ENCODE measurements around the gene CLASP1. TPM values are rescaled to one million over a fixed set of nuclear protein-coding genes. Genes with fewer than 3 reads are reported as not detected.

CLASP1 gene
- total and polyA plus RNA-seq, 2 donors (not counting 3 experiments of a cell fraction or from before 2014, with no cell fraction given), result 10.0 to 57.9 TPM

DNA sequence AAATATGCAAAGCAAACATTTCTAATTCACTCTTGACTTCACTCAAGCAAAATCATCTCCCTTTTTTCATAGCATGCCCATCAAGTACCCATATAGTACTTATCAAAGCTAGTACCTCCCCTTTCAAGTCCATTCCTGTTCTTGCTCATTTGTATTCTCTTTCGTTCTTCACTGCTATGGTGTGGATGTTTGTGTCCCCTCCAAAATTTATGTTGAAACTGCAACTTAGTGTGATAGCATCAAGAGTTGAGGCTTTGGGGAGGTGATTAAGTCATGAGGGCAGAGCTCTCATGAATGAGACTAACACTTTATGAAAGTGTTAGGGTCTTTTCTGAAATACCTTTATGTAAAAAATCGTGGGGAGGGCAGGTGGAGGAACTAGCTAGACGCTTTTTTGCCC is 65.7 kb downstream of the CLASP1 start:
- BruUV-seq (replicated peaks), result no TSS peak
- Histone ChIP-seq H3K36me3 (ENCODE audit: control insufficient read depth in 2 of 2, extremely low read depth in 1 of 2, insufficient read depth in 2 of 2, low read length in 2 of 2) (no peaks in the 10 kb centered on the region), H3K27ac (ENCODE audit: insufficient read depth, low read depth, low read length) (no peak overlapping the region), H3K79me2 (ENCODE audit: control insufficient read depth, insufficient read depth, low read length) (peaks cover 11% of the 10 kb centered on the region), H2AFZ (ENCODE audit: low read depth, low read length) (no peak overlapping the region), H3K4me2 (ENCODE audit: insufficient read depth, low read length) (no peak overlapping the region), H3K9me1 (replicated peaks; ENCODE audit: control insufficient read depth, extremely low read depth, insufficient read depth, low read length) (no peaks in the 10 kb centered on the region), H3K27me3 (ENCODE audit: control insufficient read depth in 2 of 2, insufficient read depth in 2 of 2, low read length in 2 of 2) (no peaks in the 10 kb centered on the region), H3K9me3 (replicated peaks; ENCODE audit: control insufficient read depth, insufficient read depth, low read length) (no peaks in the 10 kb centered on the region), H3K9ac (replicated peaks; ENCODE audit: extremely low read depth, insufficient read depth, low read length) (no peak overlapping the region), H4K20me1 (replicated peaks; ENCODE audit: control insufficient read depth, extremely low read depth, insufficient read depth, low read length) (peaks cover 5% of the 10 kb centered on the region), H3K4me1 (ENCODE audit: control insufficient read depth, extremely low read depth, insufficient read depth, low read length) (no peaks in the 10 kb centered on the region), H3K4me3 (replicated peaks in 1 of 3; ENCODE audit: insufficient read depth in 1 of 3, low read depth in 1 of 3, low read length in 3 of 3) (no peak overlapping the region)
- DNase-seq (ENCODE audit: low read depth, low spot score) (no peak), FAIRE-seq (no peak)
- ChIA-PET CTCF (interaction anchor here (1.0 kb wide), 1 partner anchor 13 kb away, joined by 3 read pairs; no protein-coding TSS in a partner anchor), POLR2A (no interaction called here)
- dilution Hi-C loops (cut with MboI; ENCODE audit: extremely low pct_ligation_motif_present, low sequenced_read_pairs), result no loop called here
- TF ChIP-seq EZH2 (IDR thresholded peaks at IDR 0.05; ENCODE audit: borderline replicate concordance, low read depth, low read length, severe bottlenecking) (no peak), GATA2 (IDR thresholded peaks at IDR 0.05; ENCODE audit: insufficient read depth, insufficient read length, low read depth, low read length) (no peak), POLR2AphosphoS5 (IDR thresholded peaks at IDR 0.05; ENCODE audit: insufficient read depth, low read depth, low read length) (no peak), POLR2A (IDR thresholded peaks at IDR 0.05; ENCODE audit: low read depth, low read length) (no peak), JUN (IDR thresholded peaks at IDR 0.05; ENCODE audit: borderline replicate concordance, insufficient read depth, insufficient read length, low read depth) (no peak), FOS (IDR thresholded peaks at IDR 0.05; ENCODE audit: borderline replicate concordance, insufficient read depth, low read length) (no peak), MYC (IDR thresholded peaks at IDR 0.05; ENCODE audit: low read depth, low read length) (no peak)
- TF ChIP-seq, protein P1, sequence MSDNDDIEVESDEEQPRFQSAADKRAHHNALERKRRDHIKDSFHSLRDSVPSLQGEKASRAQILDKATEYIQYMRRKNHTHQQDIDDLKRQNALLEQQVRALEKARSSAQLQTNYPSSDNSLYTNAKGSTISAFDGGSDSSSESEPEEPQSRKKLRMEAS (IDR thresholded peaks at IDR 0.05; ENCODE audit: insufficient read depth, insufficient read length), result no peak
- TF ChIP-seq, protein P2, sequence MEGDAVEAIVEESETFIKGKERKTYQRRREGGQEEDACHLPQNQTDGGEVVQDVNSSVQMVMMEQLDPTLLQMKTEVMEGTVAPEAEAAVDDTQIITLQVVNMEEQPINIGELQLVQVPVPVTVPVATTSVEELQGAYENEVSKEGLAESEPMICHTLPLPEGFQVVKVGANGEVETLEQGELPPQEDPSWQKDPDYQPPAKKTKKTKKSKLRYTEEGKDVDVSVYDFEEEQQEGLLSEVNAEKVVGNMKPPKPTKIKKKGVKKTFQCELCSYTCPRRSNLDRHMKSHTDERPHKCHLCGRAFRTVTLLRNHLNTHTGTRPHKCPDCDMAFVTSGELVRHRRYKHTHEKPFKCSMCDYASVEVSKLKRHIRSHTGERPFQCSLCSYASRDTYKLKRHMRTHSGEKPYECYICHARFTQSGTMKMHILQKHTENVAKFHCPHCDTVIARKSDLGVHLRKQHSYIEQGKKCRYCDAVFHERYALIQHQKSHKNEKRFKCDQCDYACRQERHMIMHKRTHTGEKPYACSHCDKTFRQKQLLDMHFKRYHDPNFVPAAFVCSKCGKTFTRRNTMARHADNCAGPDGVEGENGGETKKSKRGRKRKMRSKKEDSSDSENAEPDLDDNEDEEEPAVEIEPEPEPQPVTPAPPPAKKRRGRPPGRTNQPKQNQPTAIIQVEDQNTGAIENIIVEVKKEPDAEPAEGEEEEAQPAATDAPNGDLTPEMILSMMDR (IDR thresholded peaks at IDR 0.05; ENCODE audit: extremely low read depth in 1 of 2, insufficient read depth in 1 of 2, low read depth in 1 of 2, low read length in 2 of 2), result no peak
- intact Hi-C loops (cut with micrococcal nuclease), result no loop called here

Data from endothelial cell of umbilical vein (primary cell).